Measurements from ENCODE around the gene GGCX. TPM values are rescaled to one million over a fixed set of nuclear protein-coding genes. Genes with fewer than 3 reads are reported as not detected.

Gene GGCX
- total and polyA plus RNA-seq, 2 of the 13 experiments (the other 11 are each of a cell fraction or from before 2014, with no cell fraction given), result 72.5 to 103 TPM

- TF ChIP-seq ZNF704 (CRISPR knock-in tag; IDR thresholded peaks at IDR 0.05; ENCODE audit: borderline replicate concordance) (peak; percentile 86), PATZ1 (CRISPR knock-in tag; IDR thresholded peaks at IDR 0.05) (peak; percentile 49; the same call in 1 of the 2 replicates), ZNF746 (CRISPR knock-in tag; IDR thresholded peaks at IDR 0.05) (peak; percentile 50; the same call in 1 of the 2 replicates), ZIK1 (CRISPR knock-in tag; IDR thresholded peaks at IDR 0.05; ENCODE audit: borderline replicate concordance, low read depth) (peak; percentile 66; the same call in 1 of the 2 replicates), PLSCR1 (CRISPR knock-in tag; IDR thresholded peaks at IDR 0.05; ENCODE audit: borderline replicate concordance) (no peak), XBP1 (CRISPR knock-in tag; IDR thresholded peaks at IDR 0.05) (no peak), ZNF580 (CRISPR knock-in tag; IDR thresholded peaks at IDR 0.05; ENCODE audit: borderline replicate concordance, low read depth) (peak; percentile 85; the same call in 1 of the 2 replicates), ZNF280D (CRISPR knock-in tag; IDR thresholded peaks at IDR 0.05) (peak; percentile 80; the same call in 1 of the 2 replicates), ZNF362 (CRISPR knock-in tag; IDR thresholded peaks at IDR 0.05; ENCODE audit: borderline replicate concordance) (peak; percentile 88), ZNF710 (CRISPR knock-in tag; IDR thresholded peaks at IDR 0.05; ENCODE audit: borderline replicate concordance) (peak; percentile 82; the same call in 1 of the 2 replicates), JUND (CRISPR knock-in tag; IDR thresholded peaks at IDR 0.05) (no peak), TRIM22 (IDR thresholded peaks at IDR 0.05) (no peak), HDAC1 (CRISPR knock-in tag; IDR thresholded peaks at IDR 0.05) (peak; percentile 95)
Observed at GRCh38 chr2:85561280-85562212, at the start of gene GGCX (continued).

Measured in HepG2 (cell line).